Right ventricle myocardium superior (tissue), 1 donor: ENCODE data around the gene C6orf89. TPM values are rescaled to one million over a fixed set of nuclear protein-coding genes. Genes with fewer than 3 reads are reported as not detected.
"Not testable (repeated sequence)": the region's sequence is repeated elsewhere in the genome, so short reads cannot be mapped to it uniquely, and the experiment has no call there.

ENCODE experiments used
- ATAC-seq: fragments of 200-7000 bp; cut with Tn5 transposase; one replicate; pipeline ENCODE4 v1.9.1; 2020; ENCODE audit warnings: mild to moderate bottlenecking; ENCODE audit not compliant: poor library complexity
- DNase-seq: peaks from one replicate; pipeline ENCODE4 v3.0.0-alpha.2; 2020
- intact Hi-C: fragments of 100-400 bp; cut with DNase I; formaldehyde crosslinking; loops from one replicate; pipeline ENCODE4 v1.11.2; 2022
- total RNA-seq: library from RNA; stranded (reverse); fragmentation: NEBNext Ultra II Directional; extraction: Animal tissue kit (Norgen Biotek cat#: 25700); gene quantifications from one replicate; pipeline ENCODE4 v1.2.1, GENCODE V29; 2021
- donor health status: DM: no; HTN: yes; CAD: no; lungs with severe emphysema.

The C6orf89 gene
- total RNA-seq, 1 donor from 2014 or later: 73.2 TPM

GRCh38 chr6:36873612-36874442 is 11.9 kb upstream of the C6orf89 start:
- DNase-seq (peak; percentile 47), ATAC-seq (no peak)
- intact Hi-C loops: no loop called here

GRCh38 chr6:36874443-36875249 is 11.1 kb upstream of the C6orf89 start, which contains the start of gene PPIL1:
TSS of gene PPIL1 (minus strand) at chr6:36874803. CDS start at chr6:36874772, 31 bp downstream.
- peak; percentile 88 for ATAC-seq
- intact Hi-C loops: no loop called here

GRCh38 chr6:36875250-36875633 is 10.5 kb upstream of the C6orf89 start:
- DNase-seq: no peak
- ATAC-seq: no peak
- intact Hi-C loops: no loop called here

More at GRCh38 chr6:36874443-36875249, 11.1 kb upstream of the C6orf89 start, which contains the start of gene PPIL1:
- peak; percentile 87 for DNase-seq

- intact Hi-C loops: loop anchor here (10.0 kb wide), 1 partner anchor 90 kb away; no protein-coding TSS in a partner anchor
- DNase-seq (no peak), ATAC-seq (no peak)
Observed at GRCh38 chr6:36884610-36885009, 1.1 kb upstream of the C6orf89 start.

- DNase-seq: no peak
- intact Hi-C loops: loop anchor here (10.0 kb wide), 1 partner anchor 88 kb away; no protein-coding TSS in a partner anchor
- ATAC-seq: no peak
Observed at GRCh38 chr6:36886950-36887618, 1.3 kb downstream of the C6orf89 start.

- intact Hi-C loops: loop anchor here (10.0 kb wide), 1 partner anchor 87 kb away; no protein-coding TSS in a partner anchor
- ATAC-seq (no peak), DNase-seq (no peak)
Observed at GRCh38 chr6:36888115-36888643, 2.4 kb downstream of the C6orf89 start.

- intact Hi-C loops: loop anchor here (10.0 kb wide), 1 partner anchor 86 kb away; no protein-coding TSS in a partner anchor
- DNase-seq (no peak), ATAC-seq (no peak)
Observed at GRCh38 chr6:36888654-36889481, 3.1 kb downstream of the C6orf89 start.

- DNase-seq (no peak), ATAC-seq (no peak)
- intact Hi-C loops: no loop called here
Observed at GRCh38 chr6:36890112-36890663, 4.4 kb downstream of the C6orf89 start.

- DNase-seq, ATAC-seq, intact Hi-C loops: not testable (repeated sequence)
Observed at GRCh38 chr6:36891153-36891552, 5.4 kb downstream of the C6orf89 start.

GRCh38 chr6:36893976-36894932 is 8.5 kb downstream of the C6orf89 start:
- ATAC-seq (no peak), DNase-seq (no peak)
- intact Hi-C loops: no loop called here

GRCh38 chr6:36897609-36898008 is 11.9 kb downstream of the C6orf89 start:
- DNase-seq (no peak), ATAC-seq (peak; percentile 67)
- intact Hi-C loops: no loop called here

- ATAC-seq (no peak), DNase-seq (no peak)
- intact Hi-C loops: no loop called here
Observed at GRCh38 chr6:36904114-36904513, 18.4 kb downstream of the C6orf89 start.

- DNase-seq (no peak), ATAC-seq (no peak)
- intact Hi-C loops: no loop called here
Observed at GRCh38 chr6:36904851-36905393, 19.2 kb downstream of the C6orf89 start.

- intact Hi-C loops: no loop called here
- ATAC-seq (peak; percentile 91), DNase-seq (peak; percentile 78)
Observed at GRCh38 chr6:36906539-36907325, 21.0 kb downstream of the C6orf89 start.

- intact Hi-C loops: no loop called here
- DNase-seq (peak; percentile 56), ATAC-seq (peak; percentile 86)
Observed at GRCh38 chr6:36907781-36908180, 22.0 kb downstream of the C6orf89 start.
